ENCODE data around the gene SSBP2. TPM values are rescaled to one million over a fixed set of nuclear protein-coding genes. Genes with fewer than 3 reads are reported as not detected.

The SSBP2 gene
- total RNA-seq, 2 donors from 2014 or later = 25.1 to 26.9 TPM

GRCh38 chr5:81729276-81729675 lies 21.6 kb downstream of the SSBP2 start:
- H3K9me3 ChIP-seq = no peaks in the 10 kb centered on the region
- H3K27ac ChIP-seq = no peak overlapping the region
- no peaks in the 10 kb centered on the region for H3K27me3 ChIP-seq (replicated peaks; ENCODE audit: insufficient read depth)
- no peaks in the 10 kb centered on the region for H3K36me3 ChIP-seq
- intact Hi-C loops (cut with DNase I) = no loop called here
- DNase-seq (ENCODE audit: low spot score) = no peak
- 81% methylated on average over 1 of the region's 1 CpG for WGBS
- H3K4me3 ChIP-seq = no peak overlapping the region
- TF ChIP-seq POLR2A (IDR thresholded peaks at IDR 0.05) = no peak
- no peak for TF ChIP-seq POLR2AphosphoS5 (IDR thresholded peaks at IDR 0.05)
- no peak for TF ChIP-seq CTCF (IDR thresholded peaks at IDR 0.05)
- no peaks in the 10 kb centered on the region for H3K4me1 ChIP-seq (replicated peaks)

GRCh38 chr5:81728301-81728700 lies 22.6 kb downstream of the SSBP2 start:
- no peak for DNase-seq (ENCODE audit: low spot score)
- no peak for TF ChIP-seq POLR2AphosphoS5 (IDR thresholded peaks at IDR 0.05)
- no peak for TF ChIP-seq POLR2A (IDR thresholded peaks at IDR 0.05)
- no peaks in the 10 kb centered on the region for H3K9me3 ChIP-seq
- intact Hi-C loops (cut with DNase I) = no loop called here
- H3K4me1 ChIP-seq (replicated peaks) = no peaks in the 10 kb centered on the region
- H3K4me3 ChIP-seq = no peak overlapping the region
- H3K36me3 ChIP-seq = no peaks in the 10 kb centered on the region
- WGBS = 94% methylated on average over 3 of the region's 3 CpGs
- no peak overlapping the region for H3K27ac ChIP-seq
- no peaks in the 10 kb centered on the region for H3K27me3 ChIP-seq (replicated peaks; ENCODE audit: insufficient read depth)

GRCh38 chr5:81726297-81726696 lies 24.6 kb downstream of the SSBP2 start:
- H3K9me3 ChIP-seq = no peaks in the 10 kb centered on the region
- no peak overlapping the region for H3K4me3 ChIP-seq
- no peaks in the 10 kb centered on the region for H3K27me3 ChIP-seq (replicated peaks; ENCODE audit: insufficient read depth)
- WGBS = 49% methylated on average over 1 of the region's 1 CpG
- no peak overlapping the region for H3K27ac ChIP-seq
- no peak for TF ChIP-seq CTCF (IDR thresholded peaks at IDR 0.05)
- TF ChIP-seq POLR2AphosphoS5 (IDR thresholded peaks at IDR 0.05) = no peak
- no peak for TF ChIP-seq POLR2A (IDR thresholded peaks at IDR 0.05)
- H3K4me1 ChIP-seq (replicated peaks) = no peaks in the 10 kb centered on the region
- no peaks in the 10 kb centered on the region for H3K36me3 ChIP-seq
- intact Hi-C loops (cut with DNase I) = no loop called here
- DNase-seq (ENCODE audit: low spot score) = no peak

GRCh38 chr5:81724571-81724970 lies 26.3 kb downstream of the SSBP2 start:
- no peak overlapping the region for H3K4me3 ChIP-seq
- DNase-seq (ENCODE audit: low spot score) = no peak
- H3K4me1 ChIP-seq (replicated peaks) = no peaks in the 10 kb centered on the region
- 83% methylated on average over 5 of the region's 5 CpGs for WGBS
- intact Hi-C loops (cut with DNase I) = no loop called here
- H3K9me3 ChIP-seq = no peaks in the 10 kb centered on the region
- no peak for TF ChIP-seq POLR2AphosphoS5 (IDR thresholded peaks at IDR 0.05)
- no peak for TF ChIP-seq CTCF (IDR thresholded peaks at IDR 0.05)
- no peak for TF ChIP-seq POLR2A (IDR thresholded peaks at IDR 0.05)
- H3K27ac ChIP-seq = no peak overlapping the region
- H3K36me3 ChIP-seq = no peaks in the 10 kb centered on the region
- no peaks in the 10 kb centered on the region for H3K27me3 ChIP-seq (replicated peaks; ENCODE audit: insufficient read depth)

- Histone ChIP-seq H3K27ac (no peak overlapping the region), H3K27me3 (replicated peaks; ENCODE audit: insufficient read depth) (no peaks in the 10 kb centered on the region), H3K4me3 (no peak overlapping the region), H3K9me3 (no peaks in the 10 kb centered on the region), H3K36me3 (no peaks in the 10 kb centered on the region), H3K4me1 (replicated peaks) (no peaks in the 10 kb centered on the region)
- intact Hi-C loops (cut with DNase I) = no loop called here
- DNase-seq (ENCODE audit: low spot score) = no peak
- WGBS = 88% methylated on average over 1 of the region's 1 CpG
- TF ChIP-seq POLR2A (IDR thresholded peaks at IDR 0.05) = no peak
- TF ChIP-seq POLR2AphosphoS5 (IDR thresholded peaks at IDR 0.05) = no peak
- no peak for TF ChIP-seq CTCF (IDR thresholded peaks at IDR 0.05)
Measured at GRCh38 chr5:81724108-81724507, 26.8 kb downstream of the SSBP2 start.

Measured in prostate gland (tissue), 2 donors.